ENCODE data around the gene RNF144A. TPM values are rescaled to one million over a fixed set of nuclear protein-coding genes. Genes with fewer than 3 reads are reported as not detected.

The RNF144A gene
- total RNA-seq, 1 experiment from 2014 or later, result 13.0 TPM

- BruUV-seq (replicated peaks), result no TSS peak
- Histone ChIP-seq H3K9me2 (ENCODE audit: insufficient read depth) (no peaks in the 10 kb centered on the region), H3K36me3 (ENCODE audit: control insufficient read depth in 1 of 2, insufficient read depth in 2 of 2, low read length in 2 of 2) (no peaks in the 10 kb centered on the region), H3K27me3 (ENCODE audit: insufficient read depth, low read length) (no peaks in the 10 kb centered on the region), H3K79me2 (ENCODE audit: insufficient read depth, low read length) (peaks cover 6% of the 10 kb centered on the region; the same call in 1 of the 2 replicates), H3K9me3 (ENCODE audit: control insufficient read depth in 1 of 2, insufficient read depth in 1 of 2, low read depth in 1 of 2, low read length in 2 of 2) (no peaks in the 10 kb centered on the region), H4K20me1 (ENCODE audit: insufficient read depth) (no peaks in the 10 kb centered on the region), H3K4me2 (ENCODE audit: low read length) (no peak overlapping the region), H3K9ac (ENCODE audit: low read length) (no peak overlapping the region), H3K4me1 (ENCODE audit: control insufficient read depth in 1 of 2, insufficient read depth in 2 of 2, low read length in 2 of 2) (no peaks in the 10 kb centered on the region), H3K27ac (ENCODE audit: low read depth, low read length) (no peak overlapping the region), H2AFZ (ENCODE audit: low read depth, low read length, poor library complexity, severe bottlenecking) (no peak overlapping the region), H3K4me3 (replicated peaks in 1 of 2; ENCODE audit: low read depth in 1 of 2, low read length in 2 of 2) (no peak overlapping the region)
- no peak for TF ChIP-seq REST (IDR thresholded peaks at IDR 0.05; ENCODE audit: low read depth)
- no peak for TF ChIP-seq POLR2A (IDR thresholded peaks at IDR 0.05; ENCODE audit: borderline replicate concordance, extremely low read depth, insufficient read depth, insufficient read length)
- no peak for TF ChIP-seq RAD21 (IDR thresholded peaks at IDR 0.05; ENCODE audit: low read depth)
- TF ChIP-seq SRF (IDR thresholded peaks at IDR 0.05; ENCODE audit: low read depth), result no peak
- TF ChIP-seq ELF1 (IDR thresholded peaks at IDR 0.05; ENCODE audit: borderline replicate concordance, low read depth), result no peak
- no peak for TF ChIP-seq EZH2phosphoT487 (IDR thresholded peaks at IDR 0.05; ENCODE audit: borderline replicate concordance)
- intact Hi-C loops (cut with micrococcal nuclease), result no loop called here
- ATAC-seq (no peak), DNase-seq (ENCODE audit: low read depth, low spot score) (no peak)
- ChIA-PET RAD21 (ENCODE audit: low non-redundant PET in 1 of 2, low total read pairs in 2 of 2, uncharacterized antibody in 2 of 2, unreplicated experiment in 2 of 2) (no interaction called here), POLR2A (no interaction called here), CTCF (no interaction called here)
Measured at GRCh38 chr2:6937157-6937556, 19.9 kb downstream of the RNF144A start.

- DNase-seq (ENCODE audit: low read depth, low spot score), result no peak
- no peak for TF ChIP-seq FOSL1 (IDR thresholded peaks at IDR 0.05; ENCODE audit: low read depth)
- TF ChIP-seq JUND (IDR thresholded peaks at IDR 0.05), result no peak
- TF ChIP-seq POLR2A (IDR thresholded peaks at IDR 0.05; ENCODE audit: borderline replicate concordance, extremely low read depth, insufficient read depth, insufficient read length), result no peak
- TF ChIP-seq EGR1 (IDR thresholded peaks at IDR 0.05; ENCODE audit: low read depth), result no peak
- TF ChIP-seq REST (IDR thresholded peaks at IDR 0.05; ENCODE audit: low read depth), result no peak
- TF ChIP-seq SP1 (IDR thresholded peaks at IDR 0.05; ENCODE audit: low read depth), result no peak
- TF ChIP-seq RAD21 (IDR thresholded peaks at IDR 0.05; ENCODE audit: low read depth), result no peak
- TF ChIP-seq YY1 (IDR thresholded peaks at IDR 0.05; ENCODE audit: extremely low read depth, insufficient replicate concordance, low read depth, low read length), result no peak
- no peak for TF ChIP-seq POLR2AphosphoS5 (IDR thresholded peaks at IDR 0.05; ENCODE audit: low read depth, low read length)
- no peak for TF ChIP-seq ELF1 (IDR thresholded peaks at IDR 0.05; ENCODE audit: borderline replicate concordance, low read depth)
- no peak for TF ChIP-seq ATF3 (IDR thresholded peaks at IDR 0.05)
- TF ChIP-seq MAX (IDR thresholded peaks at IDR 0.05), result no peak
- TF ChIP-seq SRF (IDR thresholded peaks at IDR 0.05; ENCODE audit: low read depth), result no peak
Measured at GRCh38 chr2:6937582-6937981, 20.4 kb downstream of the RNF144A start.

More at GRCh38 chr2:6937582-6937981, 20.4 kb downstream of the RNF144A start:
- Histone ChIP-seq H3K9me2 (ENCODE audit: insufficient read depth) (no peaks in the 10 kb centered on the region), H3K4me3 (replicated peaks in 1 of 2; ENCODE audit: low read depth in 1 of 2, low read length in 2 of 2) (no peak overlapping the region), H2AFZ (ENCODE audit: low read depth, low read length, poor library complexity, severe bottlenecking) (no peak overlapping the region), H3K27me3 (ENCODE audit: insufficient read depth, low read length) (no peaks in the 10 kb centered on the region), H3K9ac (ENCODE audit: low read length) (no peak overlapping the region), H3K36me3 (ENCODE audit: control insufficient read depth in 1 of 2, insufficient read depth in 2 of 2, low read length in 2 of 2) (no peaks in the 10 kb centered on the region), H3K27ac (ENCODE audit: low read depth, low read length) (no peak overlapping the region), H4K20me1 (ENCODE audit: insufficient read depth) (no peaks in the 10 kb centered on the region), H3K4me2 (ENCODE audit: low read length) (no peak overlapping the region), H3K4me1 (ENCODE audit: control insufficient read depth in 1 of 2, insufficient read depth in 2 of 2, low read length in 2 of 2) (no peaks in the 10 kb centered on the region), H3K79me2 (ENCODE audit: insufficient read depth, low read length) (peaks cover 5% of the 10 kb centered on the region; the same call in 1 of the 2 replicates), H3K9me3 (ENCODE audit: control insufficient read depth in 1 of 2, insufficient read depth in 1 of 2, low read depth in 1 of 2, low read length in 2 of 2) (no peaks in the 10 kb centered on the region)
- ChIA-PET RAD21 (ENCODE audit: low non-redundant PET in 1 of 2, low total read pairs in 2 of 2, uncharacterized antibody in 2 of 2, unreplicated experiment in 2 of 2) (no interaction called here), CTCF (no interaction called here), POLR2A (no interaction called here)
- intact Hi-C loops (cut with micrococcal nuclease), result no loop called here
- no TSS peak for BruUV-seq (replicated peaks)
- no peak for ATAC-seq

All from HCT116 (cell line).